ENCODE data around the gene ALX4.
A peak's percentile ranks its signal among the peaks of the same experiment; 100 is the strongest.

DNA sequence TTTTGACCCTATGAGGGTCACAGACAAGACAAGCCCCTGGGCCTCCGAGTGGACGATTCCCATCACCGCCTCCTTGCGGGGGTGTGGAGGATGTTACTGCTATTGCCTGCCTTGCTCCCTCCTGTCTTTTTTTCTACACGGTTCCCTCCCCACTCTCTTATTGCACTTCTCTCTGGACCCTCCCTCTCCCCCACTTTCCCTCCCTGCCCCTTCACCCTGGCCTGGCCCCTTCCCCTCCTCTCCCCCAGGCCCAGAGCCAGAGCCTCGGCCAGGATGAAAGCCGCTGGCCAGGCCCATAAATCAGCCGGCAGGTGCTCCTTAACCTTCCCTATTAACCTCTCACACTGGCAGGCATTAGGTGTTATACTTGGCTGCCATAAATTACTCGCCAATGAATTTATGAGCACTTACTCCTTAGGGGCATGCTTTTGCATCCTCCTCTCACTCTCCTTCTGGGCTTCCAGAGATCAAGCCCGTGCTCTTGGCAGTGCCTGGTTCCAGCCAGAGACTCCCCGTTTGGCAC lies 18.3 kb upstream of the ALX4 start:
- TF ChIP-seq, protein P1, sequence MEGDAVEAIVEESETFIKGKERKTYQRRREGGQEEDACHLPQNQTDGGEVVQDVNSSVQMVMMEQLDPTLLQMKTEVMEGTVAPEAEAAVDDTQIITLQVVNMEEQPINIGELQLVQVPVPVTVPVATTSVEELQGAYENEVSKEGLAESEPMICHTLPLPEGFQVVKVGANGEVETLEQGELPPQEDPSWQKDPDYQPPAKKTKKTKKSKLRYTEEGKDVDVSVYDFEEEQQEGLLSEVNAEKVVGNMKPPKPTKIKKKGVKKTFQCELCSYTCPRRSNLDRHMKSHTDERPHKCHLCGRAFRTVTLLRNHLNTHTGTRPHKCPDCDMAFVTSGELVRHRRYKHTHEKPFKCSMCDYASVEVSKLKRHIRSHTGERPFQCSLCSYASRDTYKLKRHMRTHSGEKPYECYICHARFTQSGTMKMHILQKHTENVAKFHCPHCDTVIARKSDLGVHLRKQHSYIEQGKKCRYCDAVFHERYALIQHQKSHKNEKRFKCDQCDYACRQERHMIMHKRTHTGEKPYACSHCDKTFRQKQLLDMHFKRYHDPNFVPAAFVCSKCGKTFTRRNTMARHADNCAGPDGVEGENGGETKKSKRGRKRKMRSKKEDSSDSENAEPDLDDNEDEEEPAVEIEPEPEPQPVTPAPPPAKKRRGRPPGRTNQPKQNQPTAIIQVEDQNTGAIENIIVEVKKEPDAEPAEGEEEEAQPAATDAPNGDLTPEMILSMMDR (tag by site-specific recombination; IDR thresholded peaks at IDR 0.05) = no peak
- TF ChIP-seq ZNF76 (tag by site-specific recombination; IDR thresholded peaks at IDR 0.05; ENCODE audit: borderline replicate concordance, low read depth) (no peak), ZBTB26 (tag by site-specific recombination; optimal IDR thresholded peaks at IDR 0.05) (no peak), GLI4 (tag by site-specific recombination; IDR thresholded peaks at IDR 0.05) (no peak), ZNF670 (tag by site-specific recombination; IDR thresholded peaks at IDR 0.05; ENCODE audit: low read depth) (no peak), TCF7L2 (IDR thresholded peaks at IDR 0.05; ENCODE audit: borderline replicate concordance, low read depth, low read length) (0 out of 2 replicates have a peak, but pooled peaks have one; percentile 35)
- TF ChIP-seq, protein P2, sequence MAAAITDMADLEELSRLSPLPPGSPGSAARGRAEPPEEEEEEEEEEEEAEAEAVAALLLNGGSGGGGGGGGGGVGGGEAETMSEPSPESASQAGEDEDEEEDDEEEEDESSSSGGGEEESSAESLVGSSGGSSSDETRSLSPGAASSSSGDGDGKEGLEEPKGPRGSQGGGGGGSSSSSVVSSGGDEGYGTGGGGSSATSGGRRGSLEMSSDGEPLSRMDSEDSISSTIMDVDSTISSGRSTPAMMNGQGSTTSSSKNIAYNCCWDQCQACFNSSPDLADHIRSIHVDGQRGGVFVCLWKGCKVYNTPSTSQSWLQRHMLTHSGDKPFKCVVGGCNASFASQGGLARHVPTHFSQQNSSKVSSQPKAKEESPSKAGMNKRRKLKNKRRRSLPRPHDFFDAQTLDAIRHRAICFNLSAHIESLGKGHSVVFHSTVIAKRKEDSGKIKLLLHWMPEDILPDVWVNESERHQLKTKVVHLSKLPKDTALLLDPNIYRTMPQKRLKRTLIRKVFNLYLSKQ (tag by site-specific recombination; IDR thresholded peaks at IDR 0.05; ENCODE audit: borderline replicate concordance) = no peak
- TF ChIP-seq, protein P3, sequence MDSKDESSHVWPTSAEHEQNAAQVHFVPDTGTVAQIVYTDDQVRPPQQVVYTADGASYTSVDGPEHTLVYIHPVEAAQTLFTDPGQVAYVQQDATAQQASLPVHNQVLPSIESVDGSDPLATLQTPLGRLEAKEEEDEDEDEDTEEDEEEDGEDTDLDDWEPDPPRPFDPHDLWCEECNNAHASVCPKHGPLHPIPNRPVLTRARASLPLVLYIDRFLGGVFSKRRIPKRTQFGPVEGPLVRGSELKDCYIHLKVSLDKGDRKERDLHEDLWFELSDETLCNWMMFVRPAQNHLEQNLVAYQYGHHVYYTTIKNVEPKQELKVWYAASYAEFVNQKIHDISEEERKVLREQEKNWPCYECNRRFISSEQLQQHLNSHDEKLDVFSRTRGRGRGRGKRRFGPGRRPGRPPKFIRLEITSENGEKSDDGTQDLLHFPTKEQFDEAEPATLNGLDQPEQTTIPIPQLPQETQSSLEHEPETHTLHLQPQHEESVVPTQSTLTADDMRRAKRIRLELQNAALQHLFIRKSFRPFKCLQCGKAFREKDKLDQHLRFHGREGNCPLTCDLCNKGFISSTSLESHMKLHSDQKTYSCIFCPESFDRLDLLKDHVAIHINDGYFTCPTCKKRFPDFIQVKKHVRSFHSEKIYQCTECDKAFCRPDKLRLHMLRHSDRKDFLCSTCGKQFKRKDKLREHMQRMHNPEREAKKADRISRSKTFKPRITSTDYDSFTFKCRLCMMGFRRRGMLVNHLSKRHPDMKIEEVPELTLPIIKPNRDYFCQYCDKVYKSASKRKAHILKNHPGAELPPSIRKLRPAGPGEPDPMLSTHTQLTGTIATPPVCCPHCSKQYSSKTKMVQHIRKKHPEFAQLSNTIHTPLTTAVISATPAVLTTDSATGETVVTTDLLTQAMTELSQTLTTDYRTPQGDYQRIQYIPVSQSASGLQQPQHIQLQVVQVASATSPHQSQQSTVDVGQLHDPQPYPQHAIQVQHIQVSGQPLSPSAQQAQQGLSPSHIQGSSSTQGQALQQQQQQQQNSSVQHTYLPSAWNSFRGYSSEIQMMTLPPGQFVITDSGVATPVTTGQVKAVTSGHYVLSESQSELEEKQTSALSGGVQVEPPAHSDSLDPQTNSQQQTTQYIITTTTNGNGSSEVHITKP (tag by site-specific recombination; IDR thresholded peaks at IDR 0.05) = no peak
- TF ChIP-seq, protein P4, sequence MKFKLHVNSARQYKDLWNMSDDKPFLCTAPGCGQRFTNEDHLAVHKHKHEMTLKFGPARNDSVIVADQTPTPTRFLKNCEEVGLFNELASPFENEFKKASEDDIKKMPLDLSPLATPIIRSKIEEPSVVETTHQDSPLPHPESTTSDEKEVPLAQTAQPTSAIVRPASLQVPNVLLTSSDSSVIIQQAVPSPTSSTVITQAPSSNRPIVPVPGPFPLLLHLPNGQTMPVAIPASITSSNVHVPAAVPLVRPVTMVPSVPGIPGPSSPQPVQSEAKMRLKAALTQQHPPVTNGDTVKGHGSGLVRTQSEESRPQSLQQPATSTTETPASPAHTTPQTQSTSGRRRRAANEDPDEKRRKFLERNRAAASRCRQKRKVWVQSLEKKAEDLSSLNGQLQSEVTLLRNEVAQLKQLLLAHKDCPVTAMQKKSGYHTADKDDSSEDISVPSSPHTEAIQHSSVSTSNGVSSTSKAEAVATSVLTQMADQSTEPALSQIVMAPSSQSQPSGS (tag by site-specific recombination; IDR thresholded peaks at IDR 0.05; ENCODE audit: low read depth) = no peak
- TF ChIP-seq, protein P5, sequence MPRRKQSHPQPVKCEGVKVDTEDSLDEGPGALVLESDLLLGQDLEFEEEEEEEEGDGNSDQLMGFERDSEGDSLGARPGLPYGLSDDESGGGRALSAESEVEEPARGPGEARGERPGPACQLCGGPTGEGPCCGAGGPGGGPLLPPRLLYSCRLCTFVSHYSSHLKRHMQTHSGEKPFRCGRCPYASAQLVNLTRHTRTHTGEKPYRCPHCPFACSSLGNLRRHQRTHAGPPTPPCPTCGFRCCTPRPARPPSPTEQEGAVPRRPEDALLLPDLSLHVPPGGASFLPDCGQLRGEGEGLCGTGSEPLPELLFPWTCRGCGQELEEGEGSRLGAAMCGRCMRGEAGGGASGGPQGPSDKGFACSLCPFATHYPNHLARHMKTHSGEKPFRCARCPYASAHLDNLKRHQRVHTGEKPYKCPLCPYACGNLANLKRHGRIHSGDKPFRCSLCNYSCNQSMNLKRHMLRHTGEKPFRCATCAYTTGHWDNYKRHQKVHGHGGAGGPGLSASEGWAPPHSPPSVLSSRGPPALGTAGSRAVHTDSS (tag by site-specific recombination; IDR thresholded peaks at IDR 0.05) = no peak
